B cell (primary cell): ENCODE results near the gene INSC. TPM values are rescaled to one million over a fixed set of nuclear protein-coding genes. Genes with fewer than 3 reads are reported as not detected.

ENCODE experiments used
- ATAC-seq: fragments of 200-7000 bp; cut with Tn5 transposase; one replicate; pipeline ENCODE4 v1.10.0; 2021; ENCODE audit warnings: low read depth, mild to moderate bottlenecking, moderate number of reproducible peaks, moderate library complexity
- CTCF ChIA-PET: fragments of 350-600 bp; sonication (Branson Sonifier 250); formaldehyde crosslinking; loops from one replicate; lab custom pipeline; 2021; ENCODE audit warnings: antibody characterized with exemption, inconsistent platforms; lab: Charles Lee
- POLR2A ChIA-PET: fragments of 350-600 bp; sonication (Branson Sonifier 250); formaldehyde crosslinking; loops from one replicate; lab custom pipeline; 2021; ENCODE audit warnings: antibody characterized with exemption; lab: Charles Lee
- DNase-seq: peaks from one replicate; pipeline ENCODE4 v3.0.0; 2013
- H2AFZ ChIP-seq: 2 replicates; pipeline ENCODE4 v1.6.1; 2012; ENCODE audit warnings: mild to moderate bottlenecking, low read depth, low read length; ENCODE audit not compliant: insufficient read depth, poor library complexity, severe bottlenecking
- H3K27ac ChIP-seq, 2 donors: 1 replicate in 1 of 2; 2 replicates in 1 of 2; pipeline ENCODE4 v1.5.1; 2012 to 2013; ENCODE audit warnings: low read length in 2 of 2, mild to moderate bottlenecking in 2 of 2, moderate library complexity in 1 of 2
- H3K27me3 ChIP-seq, 4 experiments: fragments of 200-600 bp in 1 of 4; sonication (generic) in 1 of 4; replicated peaks in 1 of 4; 1 replicate in 2 of 4; 2 replicates in 2 of 4; pipeline versions ENCODE4 v1.6.1 to v1.7.0; 2013 to 2016; ENCODE audit warnings: low read length in 3 of 4, mild to moderate bottlenecking in 2 of 4, mixed read lengths in 1 of 4, moderate library complexity in 1 of 4; ENCODE audit not compliant: insufficient read depth in 4 of 4, control insufficient read depth in 3 of 4; ENCODE audit errors: control extremely low read depth in 1 of 4
- H3K36me3 ChIP-seq, 2 experiments: replicated peaks in 1 of 2; 1 replicate in 1 of 2; 2 replicates in 1 of 2; pipeline versions ENCODE4 v1.6.1 to v1.7.1; 2013; ENCODE audit warnings: low read length in 1 of 2; ENCODE audit not compliant: insufficient read depth in 2 of 2, control insufficient read depth in 1 of 2; ENCODE audit errors: control extremely low read depth in 1 of 2, extremely low read depth in 1 of 2
- H3K4me1 ChIP-seq, 2 donors: fragments of 200-600 bp in 1 of 2; sonication (generic) in 1 of 2; 1 replicate in 1 of 2; 2 replicates in 1 of 2; pipeline versions ENCODE4 v1.5.1 to v1.6.1; 2013 to 2017; ENCODE audit warnings: low read length in 2 of 2; ENCODE audit not compliant: control insufficient read depth in 2 of 2, insufficient read depth in 2 of 2
- H3K4me2 ChIP-seq: replicated peaks from 2 replicates; pipeline ENCODE3; 2012; ENCODE audit warnings: mild to moderate bottlenecking, low read depth, low read length; ENCODE audit not compliant: poor library complexity, severe bottlenecking
- H3K4me3 ChIP-seq, 5 experiments: fragments of 200-600 bp in 1 of 5; sonication (generic) in 1 of 5; 1 replicate in 3 of 5; 2 replicates in 2 of 5; pipeline versions ENCODE4 v1.5.1 to v1.7.0; 2011 to 2016; ENCODE audit warnings: low read length in 4 of 5, mild to moderate bottlenecking in 4 of 5, low read depth in 2 of 5, control low read depth in 1 of 5, moderate library complexity in 1 of 5; ENCODE audit not compliant: insufficient read depth in 1 of 5; ENCODE audit errors: control extremely low read depth in 1 of 5, extremely low read depth in 1 of 5
- H3K79me2 ChIP-seq: fragments of 200-600 bp; sonication (generic); one replicate; pipeline ENCODE4 v1.6.0; 2016; ENCODE audit warnings: low read length; ENCODE audit not compliant: control insufficient read depth, insufficient read depth
- H3K9ac ChIP-seq: fragments of 200-600 bp; sonication (generic); 2 replicates; pipeline ENCODE4 v1.6.1; 2017; ENCODE audit warnings: mild to moderate bottlenecking, low read length, moderate library complexity
- H3K9me3 ChIP-seq, 3 donors: one replicate each; pipeline versions ENCODE4 v1.6.1 to v1.7.1; 2013; ENCODE audit warnings: low read length in 2 of 3; ENCODE audit not compliant: control insufficient read depth in 2 of 3, insufficient read depth in 1 of 3; ENCODE audit errors: control extremely low read depth in 1 of 3
- H4K20me1 ChIP-seq: 2 replicates; pipeline ENCODE4 v1.6.0; 2012; ENCODE audit warnings: mild to moderate bottlenecking, low read length; ENCODE audit not compliant: insufficient read depth, control insufficient read depth, poor library complexity, severe bottlenecking
- H3K27ac Mint-ChIP-seq: one replicate; pipeline ENCODE4 v1.8.0; 2021; ENCODE audit warnings: mixed read lengths
- H3K27me3 Mint-ChIP-seq: one replicate; pipeline ENCODE4 v1.8.0; 2021; ENCODE audit warnings: mixed read lengths
- H3K4me1 Mint-ChIP-seq: one replicate; pipeline ENCODE4 v1.8.0; 2021; ENCODE audit warnings: mixed read lengths
- H3K4me3 Mint-ChIP-seq: one replicate; pipeline ENCODE4 v1.8.0; 2021; ENCODE audit warnings: mixed read lengths
- H3K9me3 Mint-ChIP-seq: one replicate; pipeline ENCODE4 v1.8.0; 2022; ENCODE audit warnings: mixed read lengths; ENCODE audit not compliant: insufficient read depth
- EZH2 ChIP-seq: IDR thresholded peaks from 2 replicates; pipeline ENCODE4 v1.6.1; 2012; ENCODE audit warnings: borderline replicate concordance, low read depth, mild to moderate bottlenecking, moderate library complexity, low read length; ENCODE audit not compliant: insufficient read depth, poor library complexity, severe bottlenecking
- WGBS: methylation state at CpG from one replicate; pipeline ENCODE4 v1.1.5; 2013; ENCODE audit warnings: missing lambda C conversion rate; ENCODE audit not compliant: insufficient coverage; 5-methylcytosine and 5-hydroxymethylcytosine counted together
- intact Hi-C: fragments of 100-400 bp; cut with micrococcal nuclease; formaldehyde crosslinking; loops from one replicate; pipeline ENCODE4 v1.10.0; 2022
- polyA plus RNA-seq: library from polyadenylated mRNA; depleted of rRNA; stranded (reverse); fragments of >200 nt; gene quantifications from 2 replicates; pipeline ENCODE4 v1.2.3, GENCODE V29; 2012
- total RNA-seq, 2 donors: library from RNA; stranded (reverse); fragments of 120-200 nt in 1 of 2; gene quantifications; 1 replicate in 1 of 2; 2 replicates in 1 of 2; pipeline versions ENCODE4 v1.2.3 to v1.2.4, GENCODE V29; 2013 to 2022
- TF ChIP-seq, protein P1 (sequence below): fragments of 200-600 bp; IDR thresholded peaks from one replicate; pipeline ENCODE4 v1.8.0; 2022; ENCODE audit warnings: antibody characterized with exemption, mild to moderate bottlenecking

The INSC gene
- total and polyA plus RNA-seq, 2 donors (not counting 1 experiment from before 2014, with no cell fraction given) = 0.10 TPM; not detected in 1

GRCh38 chr11:15201586-15201985 lies 86.9 kb downstream of the INSC start:
- intact Hi-C loops = no loop called here
- H3K4me2 ChIP-seq = no peak overlapping the region
- ATAC-seq (no peak), DNase-seq (no peak)
- H3K4me1 ChIP-seq = no peaks in the 10 kb centered on the region
- H3K36me3 ChIP-seq = no peaks in the 10 kb centered on the region
- H3K79me2 ChIP-seq = no peaks in the 10 kb centered on the region
- Mint-ChIP-seq H3K27me3 (peaks cover 41% of the 10 kb centered on the region), H3K4me1 (no peaks in the 10 kb centered on the region), H3K9me3 (no peaks in the 10 kb centered on the region), H3K27ac (no peak overlapping the region), H3K4me3 (no peak overlapping the region)
- no peaks in the 10 kb centered on the region for H4K20me1 ChIP-seq
- WGBS = 97% methylated on average over 4 of the region's 4 CpGs
- peaks cover 0 to 6% (median 0%) of the 10 kb centered on the region in 4 experiments for H3K27me3 ChIP-seq
- no peak overlapping the region for H2AFZ ChIP-seq
- ChIA-PET POLR2A (no interaction called here), CTCF (interaction anchor here (16.5 kb wide), 1 partner anchor 102 kb away, joined by 290 read pairs; no protein-coding TSS in a partner anchor)
- H3K27ac ChIP-seq = no peak overlapping the region
- H3K4me3 ChIP-seq = no peak overlapping the region
- TF ChIP-seq, protein P1, sequence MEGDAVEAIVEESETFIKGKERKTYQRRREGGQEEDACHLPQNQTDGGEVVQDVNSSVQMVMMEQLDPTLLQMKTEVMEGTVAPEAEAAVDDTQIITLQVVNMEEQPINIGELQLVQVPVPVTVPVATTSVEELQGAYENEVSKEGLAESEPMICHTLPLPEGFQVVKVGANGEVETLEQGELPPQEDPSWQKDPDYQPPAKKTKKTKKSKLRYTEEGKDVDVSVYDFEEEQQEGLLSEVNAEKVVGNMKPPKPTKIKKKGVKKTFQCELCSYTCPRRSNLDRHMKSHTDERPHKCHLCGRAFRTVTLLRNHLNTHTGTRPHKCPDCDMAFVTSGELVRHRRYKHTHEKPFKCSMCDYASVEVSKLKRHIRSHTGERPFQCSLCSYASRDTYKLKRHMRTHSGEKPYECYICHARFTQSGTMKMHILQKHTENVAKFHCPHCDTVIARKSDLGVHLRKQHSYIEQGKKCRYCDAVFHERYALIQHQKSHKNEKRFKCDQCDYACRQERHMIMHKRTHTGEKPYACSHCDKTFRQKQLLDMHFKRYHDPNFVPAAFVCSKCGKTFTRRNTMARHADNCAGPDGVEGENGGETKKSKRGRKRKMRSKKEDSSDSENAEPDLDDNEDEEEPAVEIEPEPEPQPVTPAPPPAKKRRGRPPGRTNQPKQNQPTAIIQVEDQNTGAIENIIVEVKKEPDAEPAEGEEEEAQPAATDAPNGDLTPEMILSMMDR = no peak
- no peak for TF ChIP-seq EZH2
- no peak overlapping the region for H3K9ac ChIP-seq
- peaks cover 0 to 3% (median 0%) of the 10 kb centered on the region in 3 donors for H3K9me3 ChIP-seq

DNA sequence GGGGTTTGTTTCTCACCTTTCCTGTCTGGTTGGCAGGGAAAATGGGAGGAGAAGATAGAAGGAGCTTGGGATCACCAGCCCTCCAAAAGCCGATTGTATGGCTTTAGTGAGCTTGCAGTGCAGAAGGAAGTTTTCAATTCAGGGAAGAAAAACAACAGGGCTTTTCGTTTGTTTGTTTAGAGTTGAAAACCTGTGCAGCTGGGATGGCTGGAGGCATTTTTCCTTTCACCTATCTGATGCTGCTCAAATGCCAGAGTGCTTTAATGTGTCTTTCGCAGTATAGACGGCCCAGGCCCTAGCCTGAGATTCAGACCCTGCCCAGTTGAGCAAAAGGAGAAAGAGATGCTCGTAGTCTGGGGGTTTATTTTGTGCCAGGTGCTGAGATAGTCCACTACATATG lies 87.9 kb downstream of the INSC start:
- Mint-ChIP-seq H3K4me1 (no peaks in the 10 kb centered on the region), H3K27ac (no peak overlapping the region), H3K27me3 (peaks cover 40% of the 10 kb centered on the region), H3K4me3 (no peak overlapping the region), H3K9me3 (no peaks in the 10 kb centered on the region)
- intact Hi-C loops = no loop called here
- ChIA-PET CTCF (interaction anchor here (16.5 kb wide), 1 partner anchor 103 kb away, joined by 290 read pairs; no protein-coding TSS in a partner anchor), POLR2A (no interaction called here)
- H3K4me3 ChIP-seq = no peak overlapping the region
- H3K4me2 ChIP-seq = no peak overlapping the region
- H3K79me2 ChIP-seq = no peaks in the 10 kb centered on the region
- no peak for TF ChIP-seq EZH2
- TF ChIP-seq, protein P1 = no peak
- DNase-seq (no peak), ATAC-seq (no peak)
- H3K27me3 ChIP-seq = peaks cover 0 to 6% (median 0%) of the 10 kb centered on the region in 4 experiments
- H4K20me1 ChIP-seq = no peaks in the 10 kb centered on the region
- no peaks in the 10 kb centered on the region for H3K36me3 ChIP-seq
- WGBS = 95% methylated on average over 3 of the region's 5 CpGs
- no peak overlapping the region for H2AFZ ChIP-seq
- H3K9me3 ChIP-seq = peaks cover 0 to 3% (median 0%) of the 10 kb centered on the region in 3 donors
- H3K27ac ChIP-seq = no peak overlapping the region
- H3K9ac ChIP-seq = no peak overlapping the region
- H3K4me1 ChIP-seq = no peaks in the 10 kb centered on the region
